Measurements from ENCODE around the gene RXFP2. TPM values are rescaled to one million over a fixed set of nuclear protein-coding genes. Genes with fewer than 3 reads are reported as not detected.
A peak's percentile ranks its signal among the peaks of the same experiment; 100 is the strongest.

RXFP2 gene
- polyA plus RNA-seq, 1 of the 3 experiments (the other 2 are of a cell fraction): not detected

GRCh38 chr13:31756346-31756745, 17.0 kb downstream of the RXFP2 start:
- WGBS (ENCODE audit: low lambda C conversion rate): 36% methylated on average over 4 of the region's 4 CpGs
- Histone ChIP-seq H3K9me2 (no peaks in the 10 kb centered on the region), H3K27me3 (ENCODE audit: insufficient read depth) (no peaks in the 10 kb centered on the region), H3F3A (replicated peaks; ENCODE audit: insufficient read depth) (peaks cover 9% of the 10 kb centered on the region), H3K9me3 (no peaks in the 10 kb centered on the region), H3K27ac (ENCODE audit: low read depth in 2 of 2, low read length in 1 of 2) (peak overlapping the region in 1 of 2 experiments; percentile 91; a peak in 2 of 4 replicates), H2AFZ (ENCODE audit: low read depth) (peak overlapping the region; percentile 39; the same call in 1 of the 2 replicates), H3K4me3 (ENCODE audit: low read depth in 2 of 2, low read length in 1 of 2) (no peak overlapping the region), H3K4me1 (ENCODE audit: control insufficient read depth in 1 of 2, insufficient read depth in 2 of 2, low read depth in 1 of 2, low read length in 1 of 2) (peaks cover 0 to 14% of the 10 kb centered on the region in 2 experiments; a peak in 2 of 4 replicates), H3K79me2 (ENCODE audit: insufficient read depth) (no peaks in the 10 kb centered on the region), H3K36me3 (replicated peaks in 1 of 2; ENCODE audit: control insufficient read depth in 1 of 2, insufficient read depth in 2 of 2, low read length in 1 of 2) (no peaks in the 10 kb centered on the region), H4K20me1 (ENCODE audit: insufficient read depth) (no peaks in the 10 kb centered on the region), H3K4me2 (0 out of 2 replicates have a peak overlapping the region, but pooled peaks have one; percentile 19), H3K9ac (peak overlapping the region; percentile 55)
- ChIA-PET CTCF (interaction anchor here (0.8 kb wide), 1 partner anchor 520 kb away, joined by 3 read pairs; no protein-coding TSS in a partner anchor), POLR2A (no interaction called here)
- no peak for DNase-seq
- TF ChIP-seq RAD21 (IDR thresholded peaks at IDR 0.05; ENCODE audit: low read length): no peak
- TF ChIP-seq, protein P1, sequence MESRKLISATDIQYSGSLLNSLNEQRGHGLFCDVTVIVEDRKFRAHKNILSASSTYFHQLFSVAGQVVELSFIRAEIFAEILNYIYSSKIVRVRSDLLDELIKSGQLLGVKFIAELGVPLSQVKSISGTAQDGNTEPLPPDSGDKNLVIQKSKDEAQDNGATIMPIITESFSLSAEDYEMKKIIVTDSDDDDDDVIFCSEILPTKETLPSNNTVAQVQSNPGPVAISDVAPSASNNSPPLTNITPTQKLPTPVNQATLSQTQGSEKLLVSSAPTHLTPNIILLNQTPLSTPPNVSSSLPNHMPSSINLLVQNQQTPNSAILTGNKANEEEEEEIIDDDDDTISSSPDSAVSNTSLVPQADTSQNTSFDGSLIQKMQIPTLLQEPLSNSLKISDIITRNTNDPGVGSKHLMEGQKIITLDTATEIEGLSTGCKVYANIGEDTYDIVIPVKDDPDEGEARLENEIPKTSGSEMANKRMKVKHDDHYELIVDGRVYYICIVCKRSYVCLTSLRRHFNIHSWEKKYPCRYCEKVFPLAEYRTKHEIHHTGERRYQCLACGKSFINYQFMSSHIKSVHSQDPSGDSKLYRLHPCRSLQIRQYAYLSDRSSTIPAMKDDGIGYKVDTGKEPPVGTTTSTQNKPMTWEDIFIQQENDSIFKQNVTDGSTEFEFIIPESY (IDR thresholded peaks at IDR 0.05; ENCODE audit: borderline replicate concordance, low read depth): 0 out of 2 replicates have a peak, but pooled peaks have one; percentile 17
- TF ChIP-seq RXRA (IDR thresholded peaks at IDR 0.05; ENCODE audit: borderline replicate concordance, low read depth): no peak
- no peak for TF ChIP-seq MXI1 (IDR thresholded peaks at IDR 0.05; ENCODE audit: low read depth, low read length)
- peak; percentile 70 for TF ChIP-seq JUND (IDR thresholded peaks at IDR 0.05)
- no peak for TF ChIP-seq SMC3 (IDR thresholded peaks at IDR 0.05; ENCODE audit: low read depth, low read length)
- TF ChIP-seq, protein P2, sequence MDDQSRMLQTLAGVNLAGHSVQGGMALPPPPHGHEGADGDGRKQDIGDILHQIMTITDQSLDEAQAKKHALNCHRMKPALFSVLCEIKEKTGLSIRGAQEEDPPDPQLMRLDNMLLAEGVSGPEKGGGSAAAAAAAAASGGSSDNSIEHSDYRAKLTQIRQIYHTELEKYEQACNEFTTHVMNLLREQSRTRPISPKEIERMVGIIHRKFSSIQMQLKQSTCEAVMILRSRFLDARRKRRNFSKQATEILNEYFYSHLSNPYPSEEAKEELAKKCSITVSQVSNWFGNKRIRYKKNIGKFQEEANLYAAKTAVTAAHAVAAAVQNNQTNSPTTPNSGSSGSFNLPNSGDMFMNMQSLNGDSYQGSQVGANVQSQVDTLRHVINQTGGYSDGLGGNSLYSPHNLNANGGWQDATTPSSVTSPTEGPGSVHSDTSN (IDR thresholded peaks at IDR 0.05): peak; percentile 79
- peak; percentile 84 for TF ChIP-seq FOSL2 (IDR thresholded peaks at IDR 0.05; ENCODE audit: borderline replicate concordance, low read depth)
- TF ChIP-seq RCOR1 (IDR thresholded peaks at IDR 0.05; ENCODE audit: low read length): no peak
- peak; percentile 61 for TF ChIP-seq NFIC (IDR thresholded peaks at IDR 0.05; ENCODE audit: borderline replicate concordance)
- no peak for TF ChIP-seq FOXM1 (IDR thresholded peaks at IDR 0.05; ENCODE audit: low read depth)
- peak; percentile 70 for TF ChIP-seq TCF12 (IDR thresholded peaks at IDR 0.05)
- no peak for TF ChIP-seq CHD2 (IDR thresholded peaks at IDR 0.05; ENCODE audit: low read length, partially characterized antibody)
- no peak for TF ChIP-seq GABPA (IDR thresholded peaks at IDR 0.05; ENCODE audit: low read depth)
- no peak for TF ChIP-seq TAF1 (IDR thresholded peaks at IDR 0.05; ENCODE audit: borderline replicate concordance, low read depth, low read length)
- peak in 1 of 2 experiments; percentile 80; a peak in 1 of 4 replicates for TF ChIP-seq EP300 (IDR thresholded peaks at IDR 0.05; ENCODE audit: borderline replicate concordance in 1 of 2, low read depth in 1 of 2, low read length in 1 of 2)
- TF ChIP-seq ELF1 (IDR thresholded peaks at IDR 0.05): no peak
- TF ChIP-seq, protein P3, sequence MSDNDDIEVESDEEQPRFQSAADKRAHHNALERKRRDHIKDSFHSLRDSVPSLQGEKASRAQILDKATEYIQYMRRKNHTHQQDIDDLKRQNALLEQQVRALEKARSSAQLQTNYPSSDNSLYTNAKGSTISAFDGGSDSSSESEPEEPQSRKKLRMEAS (IDR thresholded peaks at IDR 0.05; ENCODE audit: low read depth): 0 out of 2 replicates have a peak, but pooled peaks have one; percentile 49
- no peak for TF ChIP-seq RFX5 (IDR thresholded peaks at IDR 0.05; ENCODE audit: low read length)
- peak; percentile 79 for TF ChIP-seq TEAD4 (IDR thresholded peaks at IDR 0.05; ENCODE audit: borderline replicate concordance, insufficient read depth)
- TF ChIP-seq POLR2AphosphoS5 (IDR thresholded peaks at IDR 0.05; ENCODE audit: low read depth, low read length): no peak
- peak; percentile 36; the same call in 1 of the 2 replicates for TF ChIP-seq YY1 (IDR thresholded peaks at IDR 0.05; ENCODE audit: low read depth)
- no peak for TF ChIP-seq EZH2phosphoT487 (IDR thresholded peaks at IDR 0.05; ENCODE audit: borderline replicate concordance, low read depth)

Data from SK-N-SH (cell line).